ENCODE measurements around the gene EIF5AL1. TPM values are rescaled to one million over a fixed set of nuclear protein-coding genes. Genes with fewer than 3 reads are reported as not detected.
"Not testable (repeated sequence)": the region's sequence is repeated elsewhere in the genome, so short reads cannot be mapped to it uniquely, and the experiment has no call there.

The EIF5AL1 gene
- polyA plus RNA-seq, 1 donor from 2014 or later: 0.18 TPM

GRCh38 chr10:79552143-79552542 lies 39.8 kb downstream of the EIF5AL1 start:
- Mint-ChIP-seq H3K4me1 (no peaks in the 10 kb centered on the region), H3K4me3 (no peak overlapping the region), H3K27ac (no peak overlapping the region), H3K36me3 (no peaks in the 10 kb centered on the region), H3K9me3 (no peaks in the 10 kb centered on the region), H3K27me3 (peaks cover 11% of the 10 kb centered on the region)

DNA sequence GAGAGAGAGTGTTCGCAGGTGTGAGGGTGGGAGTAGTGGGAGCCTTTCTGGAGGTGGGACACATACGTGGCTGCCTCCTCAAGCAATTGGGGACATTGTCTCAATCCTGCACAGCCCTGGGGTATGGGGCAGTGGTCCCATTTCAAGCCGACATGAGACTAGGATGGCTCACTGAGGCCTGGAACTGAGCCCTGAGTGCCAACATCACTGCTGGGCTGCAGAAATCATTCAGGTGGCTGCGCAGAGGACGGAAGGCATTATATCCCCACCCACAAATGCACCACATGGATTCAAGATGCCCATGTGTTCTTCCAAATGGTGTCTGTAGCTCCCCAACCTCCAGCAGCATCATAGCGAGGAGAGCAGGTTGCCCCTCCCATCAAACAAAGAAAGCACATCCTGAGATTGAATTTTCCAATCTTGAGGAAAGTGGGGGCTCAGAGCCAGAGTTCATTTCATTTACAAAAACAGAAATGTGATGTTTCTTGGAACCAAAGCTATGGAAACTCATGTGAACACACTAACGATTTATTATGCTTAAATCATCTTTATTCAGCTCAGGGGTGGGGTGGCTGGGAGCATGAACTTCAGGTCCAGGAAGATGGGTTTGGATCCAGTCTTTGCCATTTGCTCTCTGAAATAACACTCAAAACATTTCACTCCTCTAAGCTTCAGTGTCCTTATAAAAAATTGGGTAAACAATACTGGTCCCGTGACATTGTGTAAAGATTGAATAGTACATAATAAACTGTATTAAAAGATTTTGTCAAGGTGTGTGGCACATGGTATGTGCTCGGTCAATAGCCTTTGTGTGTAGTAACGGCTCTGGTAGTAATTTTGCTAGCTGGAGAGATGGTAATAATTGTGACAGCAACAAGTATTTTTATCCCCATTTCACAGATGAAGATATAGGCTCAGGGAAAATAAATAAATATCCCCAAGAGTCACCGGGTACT lies 43.3 kb downstream of the EIF5AL1 start:
- Mint-ChIP-seq H3K36me3 (no peaks in the 10 kb centered on the region), H3K9me3 (no peaks in the 10 kb centered on the region), H3K4me1 (peaks cover 0 to 1% (median 0%) of the 10 kb centered on the region in 3 donors), H3K27ac (no peak overlapping the region), H3K27me3 (peaks cover 2% of the 10 kb centered on the region), H3K4me3 (no peak overlapping the region)

GRCh38 chr10:79556961-79557360 lies 44.6 kb downstream of the EIF5AL1 start:
- not testable (repeated sequence) for H3K27ac Mint-ChIP-seq, H3K4me3 Mint-ChIP-seq, H3K9me3 Mint-ChIP-seq, H3K4me1 Mint-ChIP-seq, H3K27me3 Mint-ChIP-seq, H3K36me3 Mint-ChIP-seq

GRCh38 chr10:79559726-79560125 lies 47.4 kb downstream of the EIF5AL1 start:
- peaks cover 0 to 5% (median 1%) of the 10 kb centered on the region in 3 donors for H3K4me1 Mint-ChIP-seq
- no peaks in the 10 kb centered on the region for H3K9me3 Mint-ChIP-seq
- no peaks in the 10 kb centered on the region for H3K36me3 Mint-ChIP-seq
- peaks cover 11% of the 10 kb centered on the region for H3K27me3 Mint-ChIP-seq
- no peak overlapping the region for H3K27ac Mint-ChIP-seq
- H3K4me3 Mint-ChIP-seq: no peak overlapping the region

DNA sequence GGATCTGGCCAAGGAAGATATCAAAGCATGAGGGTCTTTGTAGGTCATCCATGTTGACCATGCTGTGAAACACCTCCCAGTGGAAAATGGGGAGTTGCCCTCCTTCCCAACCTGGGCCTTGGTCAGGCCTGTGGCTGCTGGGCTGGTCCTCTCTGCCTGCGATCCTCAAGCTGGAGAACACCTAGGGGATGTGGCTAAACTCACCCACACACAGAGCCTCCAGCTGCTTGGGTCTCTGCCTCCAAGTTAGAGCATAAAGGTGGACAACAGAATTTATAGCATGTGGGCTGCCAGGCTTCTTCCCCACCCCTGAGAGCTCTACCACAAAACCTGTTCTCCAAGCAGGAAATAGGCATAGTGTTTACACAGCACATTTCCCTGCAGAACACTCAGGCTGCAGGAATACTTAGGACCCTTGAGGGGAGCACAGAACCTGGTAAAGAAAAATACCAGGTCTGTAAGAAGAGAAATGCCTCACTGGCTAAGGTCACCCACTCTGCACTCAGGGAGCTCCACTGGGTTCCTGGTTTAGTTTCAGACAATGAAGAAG lies 47.9 kb downstream of the EIF5AL1 start, which contains the start of gene SFTPA2:
SFTPA2 (minus strand) TSS at position 248 of the 550 bp plus-strand sequence. CDS start 924 bp downstream, outside the sequence.
- peaks cover 11% of the 10 kb centered on the region for H3K27me3 Mint-ChIP-seq
- no peak within 1 kb of the TSS for H3K4me3 Mint-ChIP-seq
- H3K36me3 Mint-ChIP-seq: no peaks in the 10 kb centered on the region
- H3K27ac Mint-ChIP-seq: no peak within 1 kb of the TSS
- H3K9me3 Mint-ChIP-seq: no peaks in the 10 kb centered on the region
- peaks cover 0 to 5% (median 1%) of the 10 kb centered on the region in 3 donors for H3K4me1 Mint-ChIP-seq

- H3K9me3 Mint-ChIP-seq: no peaks in the 10 kb centered on the region
- H3K36me3 Mint-ChIP-seq: no peaks in the 10 kb centered on the region
- no peak overlapping the region for H3K4me3 Mint-ChIP-seq
Observed at GRCh38 chr10:79561257-79561656, 48.9 kb downstream of the EIF5AL1 start.

GRCh38 chr10:79562135-79562756 lies 49.9 kb downstream of the EIF5AL1 start:
- peaks cover 0 to 5% (median 1%) of the 10 kb centered on the region in 3 donors for H3K4me1 Mint-ChIP-seq
- H3K27ac Mint-ChIP-seq: no peak overlapping the region
- H3K27me3 Mint-ChIP-seq: peaks cover 11% of the 10 kb centered on the region
- peaks cover 0 to 2% (median 0%) of the 10 kb centered on the region in 3 donors for H3K9me3 Mint-ChIP-seq
- no peaks in the 10 kb centered on the region for H3K36me3 Mint-ChIP-seq
- H3K4me3 Mint-ChIP-seq: peak overlapping the region in 1 of 4 donors; percentile 21

More at GRCh38 chr10:79561257-79561656, 48.9 kb downstream of the EIF5AL1 start:
- Mint-ChIP-seq H3K27ac (no peak overlapping the region), H3K4me1 (peaks cover 0 to 5% (median 1%) of the 10 kb centered on the region in 3 donors), H3K27me3 (peaks cover 11% of the 10 kb centered on the region)

- H3K4me1 Mint-ChIP-seq: peaks cover 0 to 5% (median 1%) of the 10 kb centered on the region in 3 donors
- no peak overlapping the region for H3K4me3 Mint-ChIP-seq
- no peaks in the 10 kb centered on the region for H3K36me3 Mint-ChIP-seq
- peaks cover 0 to 3% (median 2%) of the 10 kb centered on the region in 3 donors for H3K9me3 Mint-ChIP-seq
- H3K27ac Mint-ChIP-seq: no peak overlapping the region
- peaks cover 18% of the 10 kb centered on the region for H3K27me3 Mint-ChIP-seq
Observed at GRCh38 chr10:79563426-79563825, 51.1 kb downstream of the EIF5AL1 start.

Other genes starting within 250 kb of the EIF5AL1 start
- gene PPIF, start 165.1 kb upstream of the EIF5AL1 start, polyA plus RNA-seq: 20.8 TPM
- gene ZCCHC24, start 66.9 kb upstream of the EIF5AL1 start, polyA plus RNA-seq: 0.80 TPM
- gene SFTPA2, start 47.9 kb downstream of the EIF5AL1 start, polyA plus RNA-seq: not detected
- gene SFTPA1, start 98.4 kb downstream of the EIF5AL1 start, polyA plus RNA-seq: not detected
- 0.21 TPM for gene NUTM2B, start 190.7 kb downstream of the EIF5AL1 start, polyA plus RNA-seq